ENCODE measurements around the gene NKAIN2. TPM values are rescaled to one million over a fixed set of nuclear protein-coding genes. Genes with fewer than 3 reads are reported as not detected.
"Not testable (repeated sequence)": the region's sequence is repeated elsewhere in the genome, so short reads cannot be mapped to it uniquely, and the experiment has no call there.

NKAIN2 gene
- total RNA-seq, 1 donor from 2014 or later: not detected

DNA sequence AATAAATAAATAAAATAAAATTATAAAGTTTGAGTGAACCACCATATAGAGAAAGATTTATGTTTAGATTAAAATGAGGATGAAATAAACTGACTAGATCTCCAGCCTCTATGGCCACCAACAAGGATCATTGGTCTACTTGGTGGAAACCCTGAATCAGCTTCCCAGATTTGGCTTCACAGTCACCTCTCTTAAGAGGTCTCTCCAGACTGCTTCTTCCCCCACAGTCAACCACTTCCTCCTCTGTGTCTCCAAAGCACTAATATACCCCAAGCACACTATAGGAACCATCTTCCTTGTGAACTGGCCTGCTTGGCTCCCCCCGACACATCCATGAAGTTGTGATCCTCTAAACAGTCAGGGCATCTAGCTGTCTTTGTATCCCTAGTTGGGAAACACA is 629.0 kb downstream of the NKAIN2 start:
- no peak for DNase-seq (ENCODE audit: low read depth in 2 of 2)

DNA sequence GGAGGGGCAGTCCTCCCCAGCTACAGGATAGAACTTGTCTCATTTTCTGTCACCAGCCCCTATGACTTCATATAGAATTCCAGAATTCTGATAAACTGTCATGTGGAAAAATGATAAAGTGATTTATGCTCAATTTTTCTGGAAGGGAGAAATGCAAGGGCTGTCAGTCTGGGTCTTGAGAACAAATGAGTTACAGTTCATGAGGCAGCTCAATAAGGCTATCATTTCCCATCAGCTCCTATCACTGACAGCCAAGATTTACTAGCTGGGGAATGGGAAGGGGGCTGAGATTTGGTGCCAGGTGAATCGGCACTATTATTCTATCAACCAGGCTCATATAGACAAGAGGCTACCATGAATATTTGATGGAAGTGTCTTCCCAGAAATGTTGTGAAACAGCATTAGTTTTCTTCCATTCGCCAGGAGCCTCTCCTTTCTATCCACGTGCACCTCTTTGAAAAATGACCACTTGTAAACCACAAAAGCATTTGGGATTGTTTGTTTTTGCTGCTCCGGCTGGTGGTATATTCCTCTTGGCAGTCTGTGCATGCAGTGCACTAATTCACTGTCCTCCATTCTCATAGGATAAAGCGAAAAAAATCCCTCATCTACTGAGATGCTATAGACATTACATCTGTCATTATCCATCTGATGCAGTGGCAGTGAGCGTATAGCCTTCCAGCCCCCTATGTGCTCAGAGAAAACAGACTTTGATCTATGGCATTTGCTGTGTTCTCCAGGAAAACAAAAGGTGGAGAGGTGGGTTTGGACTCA is 629.9 kb downstream of the NKAIN2 start:
- no peak for DNase-seq (ENCODE audit: low read depth in 2 of 2)

DNA sequence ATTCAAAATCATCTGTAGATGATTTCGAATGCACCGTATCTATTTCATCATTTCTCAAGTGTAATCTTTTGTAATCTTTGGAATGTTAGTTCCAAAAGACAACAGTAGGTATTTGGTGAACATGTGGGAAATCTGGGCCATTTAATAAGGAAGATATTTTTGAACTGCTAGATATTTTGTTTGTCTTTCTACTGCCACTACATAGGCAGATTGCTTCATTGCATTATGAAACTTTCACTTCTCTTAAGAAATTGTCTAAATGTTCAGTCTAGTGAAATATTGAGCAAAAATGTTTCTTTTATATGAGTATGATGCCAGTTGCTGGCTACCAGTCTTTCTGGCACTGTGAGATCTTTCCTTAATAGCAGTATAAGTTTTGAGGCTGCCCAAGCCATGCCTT is 630.8 kb downstream of the NKAIN2 start:
- no peak for DNase-seq (ENCODE audit: low read depth in 2 of 2)

DNA sequence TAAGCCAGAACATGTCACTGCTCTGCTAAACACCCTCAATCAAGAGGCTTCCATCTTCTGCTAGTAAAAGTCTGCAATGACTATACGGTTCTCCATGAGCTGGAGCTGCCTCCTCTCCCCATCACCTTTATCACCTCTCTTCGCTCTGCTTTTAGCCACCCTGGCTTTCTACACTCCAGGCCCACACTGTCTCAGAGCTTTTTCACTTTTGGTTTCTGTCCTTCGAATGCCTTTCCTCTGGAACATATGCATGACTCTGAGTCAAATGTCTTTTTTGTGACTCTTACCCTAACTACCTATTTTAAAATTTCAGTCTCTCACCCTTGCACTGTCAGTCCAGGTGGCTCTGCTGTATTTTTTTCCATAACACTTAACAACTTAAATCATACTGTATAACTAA is 633.1 kb downstream of the NKAIN2 start:
- DNase-seq (ENCODE audit: low read depth in 2 of 2): no peak

DNA sequence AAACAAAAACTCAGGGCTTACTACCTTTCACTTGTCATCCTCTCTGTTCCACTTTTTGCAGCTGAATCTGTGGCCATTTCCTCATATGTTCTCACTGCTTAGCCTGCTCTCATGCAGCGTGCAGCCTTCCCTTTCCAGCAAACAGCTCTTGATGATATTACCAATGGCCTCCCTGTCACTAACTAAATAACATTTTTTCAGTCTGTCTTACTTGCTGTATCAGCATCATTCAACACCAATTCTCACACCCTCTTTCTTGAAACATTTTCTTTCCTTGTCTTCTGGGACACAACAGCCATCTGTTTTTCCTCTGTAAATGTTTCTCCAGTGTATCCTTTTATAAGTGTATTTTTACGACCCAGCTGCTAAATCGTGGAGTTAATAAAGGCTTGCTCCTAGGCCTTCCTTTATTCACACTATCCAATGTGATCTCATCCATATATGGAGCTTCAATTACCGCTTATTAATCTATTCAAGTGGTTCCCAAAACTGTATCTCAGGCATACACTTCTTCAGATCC is 634.9 kb downstream of the NKAIN2 start:
- no peak for DNase-seq (ENCODE audit: low read depth in 2 of 2)

DNA sequence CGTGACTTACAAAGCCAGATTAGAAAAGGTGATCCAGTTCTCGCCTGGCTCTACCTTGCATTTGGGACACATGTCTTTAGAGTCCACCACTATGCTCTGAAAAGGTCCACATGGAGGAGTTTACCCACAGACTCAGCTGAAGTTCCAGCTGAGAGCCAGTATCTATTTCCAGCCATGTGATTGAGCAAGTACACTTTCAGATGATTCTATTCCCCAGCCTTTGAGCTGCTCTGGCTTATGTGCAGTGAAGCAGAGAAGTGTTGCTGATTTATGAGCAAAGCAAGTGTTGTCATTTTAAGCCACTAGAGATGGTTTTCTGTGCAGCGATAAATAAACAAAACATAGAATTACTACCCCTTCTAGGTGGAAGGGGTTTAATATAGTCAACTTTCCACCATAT is 637.8 kb downstream of the NKAIN2 start:
- no peak for DNase-seq (ENCODE audit: low read depth in 2 of 2)

DNA sequence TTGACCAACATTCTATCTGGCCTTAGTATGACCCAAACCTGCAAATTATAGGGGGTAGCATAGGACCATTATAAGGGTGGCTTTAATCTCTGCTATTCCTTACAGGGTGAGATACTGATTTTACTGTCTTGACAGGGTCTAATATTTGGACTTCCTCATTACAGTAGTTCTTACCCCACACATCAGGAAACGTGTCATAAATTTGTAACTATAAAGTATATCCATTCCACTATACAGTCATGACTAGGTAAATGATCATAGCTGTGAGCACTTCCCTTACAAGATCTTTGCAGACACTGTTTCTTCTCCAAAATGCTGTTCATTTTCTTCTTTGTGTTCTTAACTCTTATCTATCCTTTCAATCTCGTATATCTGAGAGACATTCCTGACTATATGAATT is 639.9 kb downstream of the NKAIN2 start:
- DNase-seq (ENCODE audit: low read depth in 2 of 2): no peak

DNA sequence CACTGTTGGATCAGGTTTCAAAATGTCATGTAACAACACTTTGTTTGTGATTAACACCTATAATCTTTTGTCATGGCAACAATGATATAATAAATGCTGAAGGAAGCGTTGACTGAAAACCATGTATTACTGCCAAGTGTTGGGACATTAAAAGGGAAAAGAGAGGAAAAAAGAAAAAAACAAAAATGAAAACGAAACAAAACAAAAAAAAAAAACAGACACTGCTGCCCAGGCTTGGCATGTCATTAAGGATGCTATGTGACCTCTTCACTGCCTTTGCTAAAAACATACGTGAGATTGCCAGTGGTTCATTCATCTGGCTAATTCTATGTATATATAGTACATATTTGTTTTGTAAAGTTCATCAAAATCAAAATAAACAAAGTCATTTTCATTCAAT is 641.9 kb downstream of the NKAIN2 start:
- DNase-seq (ENCODE audit: low read depth in 2 of 2): no peak

DNA sequence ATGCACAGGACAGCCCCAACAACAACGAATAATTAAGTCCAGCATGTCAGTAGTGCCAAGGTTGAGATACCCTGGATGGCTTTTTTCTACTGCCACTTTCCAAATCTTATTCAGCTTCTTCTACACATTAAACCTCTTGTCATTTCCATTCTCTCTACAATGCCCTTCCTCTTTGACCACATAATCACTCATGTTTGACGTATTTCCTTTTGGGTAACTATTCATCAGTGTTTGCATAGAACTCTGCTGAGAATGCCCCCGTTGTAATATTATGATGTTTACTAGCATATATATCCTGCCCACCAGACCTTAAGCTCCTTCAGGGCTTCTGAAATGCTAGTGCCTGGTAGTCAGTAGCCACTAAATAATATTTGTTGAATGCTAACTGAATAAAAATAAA is 643.3 kb downstream of the NKAIN2 start:
- no peak for DNase-seq (ENCODE audit: low read depth in 2 of 2)

DNA sequence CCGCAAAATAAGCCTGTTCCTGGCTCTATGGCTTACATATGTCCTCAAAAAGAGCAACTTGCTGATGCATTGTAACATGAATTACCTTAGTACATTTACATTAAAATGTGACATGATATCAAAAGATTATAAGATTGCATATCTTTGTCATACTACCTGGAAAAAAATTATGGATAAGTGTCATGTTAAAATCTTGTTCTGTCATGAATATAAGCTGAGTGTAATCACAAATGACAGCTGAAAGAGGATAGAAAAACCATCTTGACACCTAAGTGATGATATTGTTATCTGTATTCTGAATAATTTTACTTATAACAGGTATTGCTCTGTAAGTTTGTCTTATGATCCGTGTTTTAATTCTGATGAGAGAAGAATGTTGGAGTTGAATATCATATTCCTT is 655.6 kb downstream of the NKAIN2 start:
- DNase-seq (ENCODE audit: low read depth in 2 of 2): no peak

DNA sequence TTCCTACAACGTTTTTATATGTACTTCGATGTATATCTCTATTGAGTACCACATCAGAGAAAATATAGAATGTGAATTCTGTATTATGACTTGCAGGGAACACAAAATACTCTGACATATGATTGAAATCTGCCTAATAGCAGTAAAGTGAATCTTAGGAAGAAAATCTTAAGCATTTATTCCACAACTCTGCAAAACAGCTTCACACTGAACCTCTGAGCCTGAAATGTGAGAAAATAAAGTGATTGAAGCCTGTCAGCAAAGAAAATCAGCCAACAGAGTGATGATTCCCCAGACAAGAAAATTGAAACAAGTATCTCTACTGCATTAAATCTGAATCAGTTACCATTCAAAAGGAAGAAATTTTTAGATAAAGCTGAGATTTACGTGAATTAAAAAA is 659.1 kb downstream of the NKAIN2 start:
- DNase-seq (ENCODE audit: low read depth in 2 of 2): no peak

DNA sequence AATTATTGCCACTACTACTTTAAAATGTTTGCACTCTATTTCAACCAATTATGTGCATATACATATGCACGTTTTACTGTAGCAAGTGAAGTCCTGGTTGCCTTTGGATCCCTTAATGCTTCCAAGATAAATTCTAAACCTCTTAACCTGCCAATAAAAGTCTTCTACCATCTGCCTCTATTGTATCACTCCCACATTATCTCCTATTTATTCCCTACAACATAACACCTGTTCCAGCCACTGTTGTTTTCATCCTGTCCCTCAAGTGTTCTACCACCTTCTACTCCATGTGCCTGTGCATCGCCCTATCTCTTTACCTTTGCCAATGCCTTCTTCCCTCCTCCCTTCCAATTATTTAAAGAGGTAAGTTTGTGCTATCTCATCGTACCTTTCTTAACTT is 659.6 kb downstream of the NKAIN2 start:
- DNase-seq (ENCODE audit: low read depth in 2 of 2): no peak

DNA sequence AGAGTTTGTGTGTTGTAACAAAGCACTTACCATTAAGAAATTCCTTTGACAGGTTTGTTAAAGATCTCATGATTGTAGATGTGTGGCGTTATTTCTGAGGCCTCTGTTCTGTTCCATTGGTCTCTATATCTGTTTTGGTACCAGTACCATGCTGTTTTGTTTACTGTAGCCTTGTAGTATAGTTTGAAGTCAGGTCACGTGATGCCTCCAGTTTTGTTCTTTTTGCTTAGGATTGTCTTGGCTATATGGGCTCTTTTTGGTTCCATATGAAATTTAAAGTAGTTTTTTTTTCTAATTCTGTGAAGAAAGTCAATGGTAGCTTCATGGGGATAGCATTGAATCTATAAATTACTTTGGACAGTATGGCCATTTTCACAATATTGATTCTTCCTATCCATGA is 660.9 kb downstream of the NKAIN2 start:
- DNase-seq (ENCODE audit: low read depth in 2 of 2): not testable (repeated sequence)

DNA sequence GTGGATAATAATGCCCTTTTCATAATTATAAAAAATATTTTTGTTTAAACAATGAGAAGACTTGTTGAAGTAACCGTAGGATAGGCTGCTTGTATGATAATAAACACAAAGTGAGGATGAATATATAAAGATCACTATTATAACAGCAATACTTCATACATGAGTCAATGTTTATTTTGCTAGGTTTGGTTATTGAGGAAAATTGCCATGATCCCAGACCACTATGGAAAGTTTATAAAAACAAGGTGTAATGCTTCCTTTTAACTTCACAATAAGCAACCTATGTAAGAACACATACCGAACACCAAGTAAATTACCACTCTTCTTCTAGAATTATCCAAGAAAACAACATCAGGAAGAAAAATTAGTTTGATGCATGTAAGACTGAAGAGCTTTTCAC is 663.3 kb downstream of the NKAIN2 start:
- peak in 1 of 2 donors; percentile 45 for DNase-seq (ENCODE audit: low read depth in 2 of 2)

DNA sequence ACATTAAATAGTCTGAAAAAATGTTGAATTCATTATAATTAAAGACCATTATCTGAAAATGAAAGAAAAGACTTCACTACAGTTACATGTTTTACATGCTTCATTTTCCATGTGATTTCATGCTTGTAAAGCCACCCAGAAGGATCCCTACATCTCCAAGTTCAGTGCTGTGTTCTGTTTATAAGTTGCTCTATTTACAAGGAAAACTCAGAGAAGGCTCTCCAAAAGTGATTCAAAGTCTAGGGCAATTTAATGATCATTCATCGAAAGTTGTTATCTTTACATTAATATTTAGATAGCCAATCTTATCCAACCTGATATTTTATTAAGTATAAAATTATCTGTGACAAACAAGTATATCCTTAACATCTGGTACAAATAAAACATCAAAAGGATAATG is 663.7 kb downstream of the NKAIN2 start:
- no peak for DNase-seq (ENCODE audit: low read depth in 2 of 2)

DNA sequence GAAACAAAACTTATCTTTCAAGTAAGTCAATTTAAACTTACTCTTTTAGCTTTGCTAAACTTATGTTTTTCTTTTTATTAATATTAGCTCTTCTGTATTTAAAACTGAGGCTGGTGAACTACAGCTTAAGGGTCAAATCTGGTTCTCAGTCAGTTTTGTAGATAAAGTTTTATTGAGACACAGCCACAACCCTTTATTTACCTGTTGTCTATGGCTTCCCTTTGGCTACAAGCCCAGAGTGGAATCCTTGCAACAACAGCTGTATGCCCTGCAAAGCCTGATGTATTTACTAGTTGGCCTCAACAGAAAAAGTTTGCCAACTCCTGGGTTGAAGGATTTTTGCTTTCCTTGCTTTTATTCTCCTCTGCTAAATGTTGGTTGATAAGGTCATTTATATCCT is 667.1 kb downstream of the NKAIN2 start:
- DNase-seq (ENCODE audit: low read depth in 2 of 2): no peak

DNA sequence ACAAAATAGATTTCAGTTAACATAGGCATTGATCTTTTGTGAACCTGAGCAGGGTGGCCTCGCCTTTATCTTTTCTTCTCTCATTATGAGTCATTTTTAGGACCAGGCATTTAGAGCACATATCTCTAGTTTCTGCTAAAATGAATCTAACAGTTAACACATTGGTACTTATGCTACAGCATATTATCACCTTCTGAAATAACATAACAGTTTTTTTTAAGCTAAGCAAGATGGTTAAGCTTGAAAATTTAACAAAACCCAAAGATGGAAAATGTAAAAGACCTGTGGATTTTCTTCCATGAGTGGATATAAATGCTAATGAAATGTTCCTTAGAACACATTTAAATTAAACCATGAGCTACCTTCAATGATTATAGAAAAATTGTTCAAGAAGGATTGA is 671.5 kb downstream of the NKAIN2 start:
- no peak for DNase-seq (ENCODE audit: low read depth in 2 of 2)

DNA sequence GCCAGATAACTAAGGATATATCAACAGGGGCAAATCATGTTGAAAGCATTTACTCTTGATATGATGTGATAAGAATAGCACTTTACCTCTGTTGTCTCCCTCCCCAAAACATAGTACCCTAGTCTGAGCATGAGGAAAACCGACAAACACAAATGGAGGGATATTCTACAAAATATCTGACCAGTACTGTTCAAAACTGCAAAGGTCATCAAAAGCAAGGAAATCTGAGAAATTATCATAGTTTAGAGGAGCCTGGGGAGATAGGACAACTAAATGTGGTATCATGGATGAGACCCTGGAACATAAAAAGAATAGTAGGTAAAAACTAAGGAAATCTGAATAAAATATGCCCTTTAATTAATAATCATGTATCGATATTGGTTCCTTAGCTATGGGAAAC is 675.2 kb downstream of the NKAIN2 start:
- no peak for DNase-seq (ENCODE audit: low read depth in 2 of 2)

DNA sequence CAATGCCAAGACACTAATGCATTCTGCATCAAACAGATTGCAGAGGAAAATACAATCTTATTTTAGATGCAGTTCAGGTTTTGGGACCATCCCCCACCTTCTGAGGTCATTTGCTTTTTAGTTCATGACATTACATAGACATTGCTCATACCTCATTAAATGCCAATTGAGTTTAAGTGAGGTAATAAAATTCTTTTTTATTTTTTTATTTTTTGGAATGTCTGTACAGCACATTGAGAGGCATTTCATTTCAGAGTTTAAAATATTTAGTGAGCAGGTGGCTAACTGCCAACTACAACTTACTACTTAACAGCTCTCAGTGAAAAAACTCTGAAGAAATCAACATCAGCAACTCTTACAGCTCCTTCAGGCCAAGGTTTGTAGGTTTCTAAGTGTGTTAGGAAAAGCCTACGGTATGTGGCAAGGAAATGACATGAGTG is 676.3 kb downstream of the NKAIN2 start:
- DNase-seq (ENCODE audit: low read depth in 2 of 2): peak in 1 of 2 donors; percentile 3

DNA sequence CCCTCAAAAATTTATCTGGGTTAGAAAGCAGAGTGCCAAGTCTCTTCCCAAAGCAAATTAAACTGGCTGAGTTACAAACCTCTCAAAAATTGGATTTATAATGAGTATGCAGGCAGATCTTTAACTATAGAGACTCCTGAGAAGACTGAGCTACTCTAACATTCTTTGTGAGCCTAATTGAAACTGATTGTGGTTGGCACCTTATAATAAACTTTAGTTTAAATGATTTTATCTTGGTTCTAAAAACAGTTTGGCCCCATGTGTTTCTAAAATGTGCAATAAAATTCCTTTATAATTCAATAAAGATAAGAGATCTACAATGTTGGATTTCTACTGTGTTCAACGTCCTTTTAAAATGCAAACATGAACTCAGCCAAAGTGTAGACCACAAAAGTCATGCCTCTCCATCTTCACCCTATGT is 678.4 kb downstream of the NKAIN2 start:
- DNase-seq (ENCODE audit: low read depth in 2 of 2): no peak

DNA sequence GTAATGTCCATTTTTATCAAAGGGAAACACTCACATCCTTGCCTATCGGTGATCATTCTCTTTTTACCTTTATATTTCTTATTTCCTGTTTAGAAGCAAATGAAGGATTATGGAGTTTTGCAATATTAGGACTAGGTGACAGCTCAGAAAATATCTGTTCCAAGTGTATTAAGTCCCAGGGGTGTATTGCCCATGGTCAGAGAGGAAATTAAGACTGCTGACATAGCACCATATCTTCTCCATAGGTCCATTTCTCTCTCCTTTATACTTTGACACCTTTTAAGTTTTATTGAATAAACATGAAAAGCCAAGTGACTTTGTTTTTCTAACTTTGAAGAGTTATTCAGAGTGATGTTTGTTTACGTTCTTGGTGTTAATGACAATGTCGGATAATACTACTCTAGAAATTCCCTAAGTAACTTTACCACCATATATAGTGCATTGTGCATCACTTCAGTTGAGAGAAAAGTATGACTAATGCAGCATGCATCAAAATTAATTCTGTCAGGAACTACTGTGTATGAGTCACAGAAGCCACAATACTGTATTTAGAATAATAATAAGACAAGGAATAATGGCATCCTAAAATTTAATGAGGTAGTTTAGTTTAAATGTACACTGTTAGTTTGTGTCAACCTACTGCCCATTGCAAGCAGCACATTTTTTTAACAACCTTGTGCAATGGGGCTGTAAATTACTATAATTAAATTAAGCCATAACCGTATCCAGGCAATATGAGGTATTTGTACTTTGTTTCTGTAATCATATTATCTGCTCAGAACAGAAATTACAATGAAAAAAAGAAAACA is 684.2 kb downstream of the NKAIN2 start:
- peak in 1 of 2 donors; percentile 57 for DNase-seq (ENCODE audit: low read depth in 2 of 2)

DNA sequence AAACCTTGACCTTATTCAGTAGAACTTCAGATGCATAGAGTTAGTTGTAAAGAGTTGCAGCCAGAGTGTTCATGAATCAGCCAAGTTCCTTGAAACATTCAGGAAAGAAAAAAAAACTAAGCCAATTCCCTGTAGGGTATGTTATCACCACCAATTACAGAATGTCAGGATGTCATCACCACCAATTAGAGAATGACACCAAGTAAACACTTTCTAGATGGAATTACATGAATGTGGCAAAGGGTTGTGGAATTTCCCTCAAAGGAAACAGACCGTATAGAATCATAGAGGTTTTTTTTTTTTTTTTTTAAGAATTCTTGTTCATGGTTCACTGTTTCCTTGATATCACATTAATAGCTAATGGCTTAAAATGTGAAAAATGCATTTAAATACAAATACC is 686.5 kb downstream of the NKAIN2 start:
- DNase-seq (ENCODE audit: low read depth in 2 of 2): peak in 1 of 2 donors; percentile 63

DNA sequence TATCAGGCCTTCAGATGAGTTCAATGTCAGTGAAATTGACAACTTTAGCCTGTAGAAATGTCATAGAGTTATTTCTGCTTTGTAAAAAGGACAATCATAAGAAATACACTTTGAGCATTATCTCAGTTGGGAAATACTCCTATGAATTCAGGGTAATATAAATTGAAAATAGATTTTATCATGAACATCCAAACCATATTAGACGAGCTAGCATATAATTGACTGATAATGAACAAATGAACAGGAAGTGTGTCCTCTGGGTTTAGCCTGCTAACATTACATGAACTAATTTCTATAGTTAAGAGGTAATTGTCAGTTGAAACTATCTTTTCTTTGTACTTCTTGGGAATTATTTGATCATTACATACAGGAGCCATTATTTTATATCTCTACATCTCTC is 689.6 kb downstream of the NKAIN2 start:
- no peak for DNase-seq (ENCODE audit: low read depth in 2 of 2)

Data from dermis microvascular lymphatic vessel endothelial cell (primary cell).